HG03342 (cell line): ENCODE data around the gene METTL14.
A peak's percentile ranks its signal among the peaks of the same experiment; 100 is the strongest.
"Not testable (repeated sequence)": the region's sequence is repeated elsewhere in the genome, so short reads cannot be mapped to it uniquely, and the experiment has no call there.

Source experiments
- ATAC-seq: cut with Tn5 transposase; IDR thresholded peaks from one replicate; pipeline ENCODE4 v1.9.1; 2021; ENCODE audit warnings: mild to moderate bottlenecking, moderate library complexity; ENCODE audit not compliant: unreplicated experiment

The METTL14 gene

DNA sequence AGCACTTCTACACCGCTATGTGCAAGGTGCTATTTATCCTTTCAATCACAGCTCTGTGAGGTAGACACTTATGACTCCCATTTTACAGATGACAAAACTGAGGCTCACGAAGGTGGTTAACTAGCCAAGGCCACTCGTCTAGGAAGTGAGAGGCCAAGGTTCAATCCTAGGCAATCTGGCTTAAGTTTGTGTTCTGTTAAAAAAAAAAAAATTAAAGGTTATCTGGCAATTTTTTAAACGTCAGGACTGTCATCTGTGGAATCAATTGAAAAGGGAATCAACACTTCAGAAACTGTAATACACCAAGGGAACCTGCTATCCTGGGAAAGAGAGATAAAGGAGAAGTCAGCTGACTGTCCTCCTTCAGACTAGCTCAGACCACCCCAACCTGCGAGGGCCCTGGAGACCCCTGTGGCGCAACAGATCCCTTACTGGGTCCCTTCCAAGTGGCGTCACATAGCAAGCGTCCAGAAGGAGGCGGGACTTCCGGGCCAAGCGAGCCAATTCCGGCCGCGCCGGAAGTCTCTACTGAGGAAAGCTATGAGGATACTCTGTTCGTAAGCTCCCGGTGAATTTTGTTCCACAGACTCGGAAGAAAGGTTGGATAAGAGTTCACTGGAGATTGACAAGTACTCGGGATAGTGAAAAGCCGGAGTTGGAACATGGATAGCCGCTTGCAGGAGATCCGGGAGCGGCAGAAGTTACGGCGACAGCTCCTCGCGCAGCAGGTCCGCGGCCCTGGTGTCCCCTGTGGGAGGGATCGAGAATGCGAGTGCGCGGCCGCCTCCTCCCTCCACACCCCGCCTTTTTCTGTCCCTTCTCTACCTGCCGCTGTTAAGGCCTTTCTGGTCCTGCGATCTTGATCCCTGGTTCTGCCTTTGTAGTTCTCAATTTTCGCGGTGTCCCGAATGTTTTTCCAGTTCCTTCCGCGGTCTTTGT lies at the start of gene METTL14:
Gene METTL14 (plus strand): TSS at position 520 of the 939 bp plus-strand sequence. CDS start 143 bp downstream, at position 663.
- peak; percentile 99 for ATAC-seq

DNA sequence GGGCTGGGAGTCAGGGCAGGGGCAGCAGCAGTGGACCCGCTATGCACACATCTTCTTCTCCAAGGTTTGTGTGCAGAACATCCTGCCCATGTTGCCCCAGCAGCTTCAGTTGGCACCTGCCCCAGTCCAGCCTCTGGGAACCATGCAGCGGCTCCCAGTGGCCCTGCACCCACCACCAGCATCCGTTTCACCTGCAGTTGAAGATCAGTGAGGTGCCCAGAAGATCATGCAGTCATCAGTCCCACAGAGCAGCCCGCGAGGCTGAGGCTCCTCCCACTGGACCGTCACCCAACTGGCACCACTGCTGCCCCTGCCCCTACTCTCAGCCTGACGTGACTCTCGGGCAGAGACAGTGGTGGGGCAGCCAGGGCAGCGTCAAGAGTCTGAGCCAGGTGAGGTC lies 49.1 kb upstream of the METTL14 start:
- not testable (repeated sequence) for ATAC-seq

DNA sequence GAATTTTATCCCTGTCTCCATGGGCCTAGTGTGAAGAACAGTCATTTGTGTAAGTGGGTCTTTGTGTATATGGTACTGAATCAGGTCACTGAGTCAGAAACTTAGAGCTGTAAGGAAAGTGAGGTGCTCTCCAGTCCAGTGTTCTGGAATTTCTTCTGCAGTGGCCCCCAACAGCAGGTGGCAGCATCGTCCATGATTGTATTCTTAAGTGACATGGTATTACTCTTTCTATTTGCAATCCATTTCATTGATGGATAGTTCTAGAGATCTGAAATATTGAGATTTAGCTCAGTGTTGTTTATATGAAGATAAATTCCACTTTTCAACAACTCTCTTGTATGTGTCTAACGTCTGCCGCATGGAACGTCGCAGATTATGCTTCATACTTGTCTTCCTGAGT lies 20.5 kb upstream of the METTL14 start:
- ATAC-seq = not testable (repeated sequence)

DNA sequence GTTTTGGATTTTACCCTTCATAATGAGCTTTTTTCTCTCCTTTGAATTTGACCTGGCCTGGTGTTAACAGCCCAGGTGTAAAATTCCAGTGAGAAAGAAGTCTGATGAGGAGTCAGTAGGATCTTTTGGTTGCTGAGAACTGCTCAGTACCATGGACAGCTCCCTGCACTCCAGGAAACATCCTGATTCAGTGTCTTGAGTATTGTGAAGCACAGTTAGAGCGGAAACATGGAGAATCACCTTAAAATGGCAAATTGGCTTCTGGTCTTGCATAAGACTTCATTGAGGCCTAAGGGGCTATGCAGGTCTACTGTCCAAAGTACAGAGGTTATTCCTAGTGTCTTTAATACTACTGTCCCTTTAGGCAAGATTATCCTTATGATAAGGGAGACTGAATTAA lies 16.0 kb upstream of the METTL14 start:
- ATAC-seq = not testable (repeated sequence)

DNA sequence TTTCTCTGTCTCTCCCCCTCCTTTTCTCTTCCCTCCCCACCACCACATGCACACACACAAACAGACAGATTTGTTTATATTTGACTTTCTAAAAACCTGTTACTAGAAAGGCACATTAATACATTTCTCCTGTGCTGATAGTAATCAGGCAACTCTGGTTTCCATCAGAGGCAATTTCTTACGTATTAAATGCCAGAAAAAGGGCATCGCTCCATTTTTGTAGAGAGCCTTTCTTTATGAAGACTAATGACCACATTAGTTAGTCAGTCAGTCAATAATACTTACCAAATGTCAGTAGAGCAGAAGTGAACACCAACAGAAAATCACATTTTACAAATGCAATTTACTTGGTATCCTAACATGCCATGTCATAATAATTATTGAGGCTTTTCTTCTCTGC lies 14.2 kb upstream of the METTL14 start:
- ATAC-seq = not testable (repeated sequence)

DNA sequence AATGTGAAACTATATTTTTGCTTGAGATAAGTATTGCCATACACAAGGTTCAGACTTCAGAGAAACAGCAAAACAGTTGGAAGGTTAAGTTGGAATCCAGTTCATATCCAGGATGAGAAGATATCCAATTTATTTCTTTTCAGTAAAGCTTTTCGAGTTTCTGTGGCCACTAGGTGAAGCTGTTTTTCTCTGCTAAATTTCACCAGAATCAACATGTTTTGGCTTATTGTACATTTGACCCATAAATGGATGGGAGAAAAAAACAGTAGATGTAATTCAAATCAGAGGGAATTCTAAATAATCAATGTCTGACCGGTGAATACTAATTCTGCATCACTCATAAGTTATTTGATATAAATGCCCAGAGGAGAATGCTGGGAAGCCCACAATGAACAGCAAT lies 9.1 kb upstream of the METTL14 start:
- ATAC-seq = no peak

- no peak for ATAC-seq
Measured at GRCh38 chr4:118680808-118681207, 4.4 kb upstream of the METTL14 start.

- ATAC-seq = no peak
Measured at GRCh38 chr4:118682928-118683327, 2.3 kb upstream of the METTL14 start.

GRCh38 chr4:118683513-118683912 lies 1.7 kb upstream of the METTL14 start:
- no peak for ATAC-seq

DNA sequence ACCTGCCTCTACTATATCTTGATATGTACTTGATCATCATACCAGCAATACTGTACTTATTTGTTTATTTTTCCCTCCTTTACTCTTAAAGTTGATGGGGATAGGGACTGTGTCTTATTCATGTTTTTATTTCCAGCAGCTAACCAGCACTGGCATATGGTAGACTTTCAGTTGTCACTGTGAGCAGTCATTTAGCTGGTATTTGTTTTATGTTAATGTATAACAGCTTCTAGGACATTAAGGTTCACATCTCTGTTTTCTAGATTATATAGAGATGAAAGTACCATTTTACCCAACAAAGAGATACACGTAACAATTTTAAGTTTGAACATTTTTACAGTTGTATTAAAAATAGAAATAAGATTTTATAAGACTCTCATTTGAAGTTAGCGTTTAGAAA lies 17.9 kb downstream of the METTL14 start:
- no peak for ATAC-seq

DNA sequence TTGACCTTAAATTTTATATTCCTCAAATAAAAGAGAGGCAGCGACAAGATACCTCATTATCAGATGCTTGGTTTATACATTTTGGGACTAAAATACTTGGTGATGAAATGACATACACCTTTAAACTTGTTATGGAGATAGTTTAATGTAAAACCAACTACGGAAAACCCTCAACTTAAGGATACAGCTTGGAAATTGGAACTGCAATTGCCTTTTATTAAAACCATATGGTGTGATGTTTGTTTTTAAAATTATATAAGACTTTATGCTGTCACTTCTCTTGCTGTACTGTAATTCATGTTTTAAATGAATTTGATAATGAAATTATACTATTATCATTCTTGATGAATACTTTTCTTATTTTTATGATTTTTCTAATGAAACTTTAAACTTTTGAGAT lies 25.9 kb downstream of the METTL14 start:
- no peak for ATAC-seq

GRCh38 chr4:118712872-118713271 lies 27.7 kb downstream of the METTL14 start:
- peak; percentile 45 for ATAC-seq

DNA sequence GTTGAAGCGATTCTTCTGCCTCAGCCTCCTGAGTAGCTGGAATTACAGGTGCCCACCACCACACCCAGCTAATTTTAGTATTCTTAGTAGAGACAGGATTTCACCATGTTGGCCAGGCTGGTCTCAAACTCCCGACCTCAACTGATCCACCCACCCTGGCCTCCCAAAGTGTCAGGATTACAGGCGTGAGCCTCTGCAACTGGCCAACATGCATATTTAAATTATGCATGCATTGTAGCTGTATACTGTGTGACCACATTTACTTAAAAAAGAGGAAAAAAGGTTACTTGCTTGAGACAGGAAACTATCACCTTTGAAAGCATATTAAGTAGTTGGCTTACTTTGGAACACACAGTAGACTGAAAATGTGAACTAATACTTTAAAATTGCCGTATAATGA lies 29.5 kb downstream of the METTL14 start:
- ATAC-seq = no peak

- no peak for ATAC-seq
Measured at GRCh38 chr4:118716304-118716703, 31.1 kb downstream of the METTL14 start.

GRCh38 chr4:118718511-118719170 lies 33.4 kb downstream of the METTL14 start:
- ATAC-seq = no peak

GRCh38 chr4:118721752-118722151 lies 36.6 kb downstream of the METTL14 start:
- ATAC-seq = no peak

DNA sequence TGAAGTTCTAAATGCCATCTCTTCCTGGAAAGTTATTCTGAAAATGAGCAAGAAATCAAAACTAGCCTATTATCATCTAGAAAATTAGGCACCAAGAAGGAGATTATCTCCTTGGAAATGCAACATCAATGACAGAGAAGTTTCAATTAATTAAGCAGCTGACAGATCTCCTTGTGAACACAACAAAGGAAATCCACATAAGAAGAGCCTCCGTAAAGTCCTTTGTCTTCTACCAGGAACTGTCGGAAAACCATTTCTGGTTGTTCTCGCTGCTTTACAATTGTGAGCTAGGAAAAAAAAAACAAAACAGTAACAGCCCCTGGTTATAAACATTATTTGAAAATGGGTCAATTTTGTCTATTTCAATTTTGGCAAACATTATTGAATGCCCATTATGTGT lies 38.2 kb downstream of the METTL14 start:
- no peak for ATAC-seq

GRCh38 chr4:118727360-118727759 lies 42.2 kb downstream of the METTL14 start:
- ATAC-seq = no peak

DNA sequence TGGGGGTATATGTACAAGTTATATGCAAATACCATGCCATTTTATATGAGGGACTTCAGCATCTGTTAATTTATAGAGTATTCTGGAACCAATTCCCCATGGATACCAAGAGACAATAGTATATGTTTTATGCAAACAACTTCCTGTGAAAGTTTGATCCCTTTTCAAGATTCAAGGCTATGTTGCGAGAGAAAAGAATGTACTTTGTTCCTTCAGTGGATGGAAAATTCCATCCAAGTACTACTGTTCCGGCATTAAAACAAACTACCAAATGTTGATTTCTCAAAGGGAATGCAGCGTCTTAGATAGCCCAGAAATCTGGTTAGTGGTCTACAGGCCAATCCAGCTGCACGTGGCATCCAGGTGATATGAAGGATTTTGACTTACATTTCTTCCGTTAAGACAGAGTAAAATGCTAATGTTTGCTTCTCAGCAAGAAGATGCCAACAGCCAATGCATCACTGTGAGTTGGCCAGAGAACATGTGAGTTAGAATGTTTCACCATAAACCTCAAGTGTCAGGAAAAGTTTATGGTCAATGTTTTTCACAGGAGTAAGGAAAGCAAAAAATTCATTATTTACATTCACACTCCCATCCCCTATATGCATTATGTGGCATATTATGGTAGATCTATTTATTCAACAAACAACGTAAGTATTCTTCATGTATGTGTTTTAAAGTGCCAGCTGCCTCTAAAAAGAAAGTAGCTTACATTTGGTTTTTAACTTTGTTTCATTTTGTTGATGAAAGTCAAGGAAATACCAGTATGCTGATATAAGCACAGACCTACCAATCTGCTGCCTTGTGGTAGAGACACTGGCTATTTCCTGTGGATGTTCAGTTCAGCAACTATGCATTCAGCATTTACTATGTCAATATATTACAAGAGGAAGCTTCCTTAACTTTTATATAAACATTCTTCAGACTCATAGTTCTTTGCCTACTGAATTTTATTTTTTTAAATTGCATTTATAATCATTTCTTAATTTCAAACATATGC lies 44.4 kb downstream of the METTL14 start:
- ATAC-seq = no peak

DNA sequence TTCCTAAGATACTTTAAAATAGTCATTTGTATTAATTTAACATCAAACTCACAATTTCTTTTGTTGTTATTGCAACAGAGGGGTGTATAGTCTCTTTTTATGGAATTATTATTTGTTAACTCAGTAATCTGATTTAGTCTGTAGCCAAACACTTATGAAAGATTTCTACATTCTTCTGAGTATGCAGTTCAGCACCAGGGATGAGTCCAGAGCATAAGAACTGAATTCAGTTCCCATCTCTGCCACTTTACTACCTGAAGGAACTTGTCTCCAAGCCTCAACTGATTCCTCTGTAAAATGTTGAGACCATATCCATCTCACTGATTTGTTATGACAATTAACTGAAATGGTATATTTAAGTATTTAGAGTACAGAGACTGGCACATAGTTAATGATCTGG lies 45.5 kb downstream of the METTL14 start:
- ATAC-seq = no peak
